Measurements from ENCODE around the gene REEP2.

DNA sequence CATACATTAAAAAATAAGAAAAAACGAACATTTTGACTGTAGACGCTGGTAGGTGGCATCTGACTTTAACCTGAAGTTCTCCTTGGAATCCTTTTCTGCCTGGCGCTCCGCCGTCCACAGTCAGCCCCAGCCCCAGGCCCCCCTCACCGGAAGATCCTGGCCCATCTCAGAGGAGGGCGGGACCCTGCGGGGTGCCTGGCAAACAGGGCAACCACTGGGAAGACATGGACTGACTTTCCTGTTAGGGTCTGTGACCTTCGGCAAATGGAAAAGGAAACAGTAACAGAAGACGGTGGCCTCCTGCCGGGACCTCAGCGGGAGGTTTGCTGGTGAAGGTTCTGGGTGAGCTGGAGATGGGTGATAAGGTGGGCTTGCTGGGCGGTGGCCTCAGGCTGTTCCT is 14.7 kb downstream of the REEP2 start:
- TF ChIP-seq, protein P1, sequence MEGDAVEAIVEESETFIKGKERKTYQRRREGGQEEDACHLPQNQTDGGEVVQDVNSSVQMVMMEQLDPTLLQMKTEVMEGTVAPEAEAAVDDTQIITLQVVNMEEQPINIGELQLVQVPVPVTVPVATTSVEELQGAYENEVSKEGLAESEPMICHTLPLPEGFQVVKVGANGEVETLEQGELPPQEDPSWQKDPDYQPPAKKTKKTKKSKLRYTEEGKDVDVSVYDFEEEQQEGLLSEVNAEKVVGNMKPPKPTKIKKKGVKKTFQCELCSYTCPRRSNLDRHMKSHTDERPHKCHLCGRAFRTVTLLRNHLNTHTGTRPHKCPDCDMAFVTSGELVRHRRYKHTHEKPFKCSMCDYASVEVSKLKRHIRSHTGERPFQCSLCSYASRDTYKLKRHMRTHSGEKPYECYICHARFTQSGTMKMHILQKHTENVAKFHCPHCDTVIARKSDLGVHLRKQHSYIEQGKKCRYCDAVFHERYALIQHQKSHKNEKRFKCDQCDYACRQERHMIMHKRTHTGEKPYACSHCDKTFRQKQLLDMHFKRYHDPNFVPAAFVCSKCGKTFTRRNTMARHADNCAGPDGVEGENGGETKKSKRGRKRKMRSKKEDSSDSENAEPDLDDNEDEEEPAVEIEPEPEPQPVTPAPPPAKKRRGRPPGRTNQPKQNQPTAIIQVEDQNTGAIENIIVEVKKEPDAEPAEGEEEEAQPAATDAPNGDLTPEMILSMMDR (conservative IDR thresholded peaks at IDR 0.05), result no peak
- TF ChIP-seq ZFX (IDR thresholded peaks at IDR 0.05), result no peak
